ENCODE measurements around the gene ARPC5. TPM values are rescaled to one million over a fixed set of nuclear protein-coding genes. Genes with fewer than 3 reads are reported as not detected.
"Not testable (repeated sequence)": the region's sequence is repeated elsewhere in the genome, so short reads cannot be mapped to it uniquely, and the experiment has no call there.

The ARPC5 gene
- total and polyA plus RNA-seq, 2 donors (not counting 1 experiment from before 2014, with no cell fraction given): 28.3 to 103 TPM

GRCh38 chr1:183685112-183685713 lies 49.6 kb upstream of the ARPC5 start:
- no peak overlapping the region for H2AFZ ChIP-seq (ENCODE audit: insufficient read depth, low read depth, low read length, poor library complexity, severe bottlenecking)
- ChIA-PET POLR2A (no interaction called here), CTCF (interaction anchor here (0.7 to 4.4 kb wide), 20 partner anchors 9 to 792 kb away, joined by 3 to 105 read pairs (median 6); partner anchors contain the start of gene APOBEC4)
- no peak overlapping the region for H3K4me3 ChIP-seq (ENCODE audit: control extremely low read depth in 1 of 5, extremely low read depth in 1 of 5, insufficient read depth in 1 of 5, low read depth in 2 of 5, low read length in 4 of 5)
- no peak overlapping the region for H3K27ac ChIP-seq (ENCODE audit: low read length in 2 of 2)
- no peaks in the 10 kb centered on the region for H3K4me1 ChIP-seq (ENCODE audit: control insufficient read depth in 2 of 2, insufficient read depth in 2 of 2, low read length in 2 of 2)
- Mint-ChIP-seq H3K4me3 (no peak overlapping the region), H3K4me1 (no peaks in the 10 kb centered on the region), H3K9me3 (ENCODE audit: insufficient read depth) (no peaks in the 10 kb centered on the region), H3K27ac (no peak overlapping the region), H3K27me3 (peaks cover 15% of the 10 kb centered on the region)
- intact Hi-C loops (cut with micrococcal nuclease): loop anchor here (1.0 to 10.0 kb wide), 3 partner anchors 30 to 723 kb away; no protein-coding TSS in a partner anchor
- WGBS (ENCODE audit: insufficient coverage): no CpG with 5 or more reads among the region's 3 CpGs
- no peaks in the 10 kb centered on the region for H3K9me3 ChIP-seq (ENCODE audit: control extremely low read depth in 1 of 3, control insufficient read depth in 2 of 3, insufficient read depth in 1 of 3, low read length in 2 of 3)
- no peaks in the 10 kb centered on the region for H3K36me3 ChIP-seq (replicated peaks in 1 of 2; ENCODE audit: control extremely low read depth in 1 of 2, control insufficient read depth in 1 of 2, extremely low read depth in 1 of 2, insufficient read depth in 2 of 2, low read length in 1 of 2)
- ATAC-seq (ENCODE audit: low read depth) (peak; percentile 36), DNase-seq (peak; percentile 62)
- H3K79me2 ChIP-seq (ENCODE audit: control insufficient read depth, insufficient read depth, low read length): no peaks in the 10 kb centered on the region
- no peaks in the 10 kb centered on the region for H4K20me1 ChIP-seq (ENCODE audit: control insufficient read depth, insufficient read depth, low read length, poor library complexity, severe bottlenecking)
- TF ChIP-seq CTCF (IDR thresholded peaks at IDR 0.05): peak; percentile 92
- no peak for TF ChIP-seq EZH2 (IDR thresholded peaks at IDR 0.05; ENCODE audit: borderline replicate concordance, insufficient read depth, low read depth, low read length, poor library complexity, severe bottlenecking)
- H3K27me3 ChIP-seq (replicated peaks in 1 of 4; ENCODE audit: control extremely low read depth in 1 of 4, control insufficient read depth in 3 of 4, insufficient read depth in 4 of 4, low read length in 3 of 4): no peaks in the 10 kb centered on the region
- no peak overlapping the region for H3K9ac ChIP-seq (ENCODE audit: low read length)
- H3K4me2 ChIP-seq (replicated peaks; ENCODE audit: low read depth, low read length, poor library complexity, severe bottlenecking): no peak overlapping the region

GRCh38 chr1:183679363-183679762 lies 43.8 kb upstream of the ARPC5 start:
- no CpG with 5 or more reads among the region's 4 CpGs for WGBS (ENCODE audit: insufficient coverage)
- POLR2A ChIA-PET: not testable (repeated sequence)

More at GRCh38 chr1:183679363-183679762, 43.8 kb upstream of the ARPC5 start:
- H3K4me3 ChIP-seq (ENCODE audit: control extremely low read depth in 1 of 5, extremely low read depth in 1 of 5, insufficient read depth in 1 of 5, low read depth in 2 of 5, low read length in 4 of 5); H3K27ac ChIP-seq (ENCODE audit: low read length in 2 of 2); H3K4me1 Mint-ChIP-seq; intact Hi-C loops (cut with micrococcal nuclease); H3K27ac Mint-ChIP-seq; H3K9ac ChIP-seq (ENCODE audit: low read length); H3K27me3 ChIP-seq (replicated peaks in 1 of 4; ENCODE audit: control extremely low read depth in 1 of 4, control insufficient read depth in 3 of 4, insufficient read depth in 4 of 4, low read length in 3 of 4); H3K79me2 ChIP-seq (ENCODE audit: control insufficient read depth, insufficient read depth, low read length); H3K9me3 ChIP-seq (ENCODE audit: control extremely low read depth in 1 of 3, control insufficient read depth in 2 of 3, insufficient read depth in 1 of 3, low read length in 2 of 3); ATAC-seq (ENCODE audit: low read depth); H3K36me3 ChIP-seq (replicated peaks in 1 of 2; ENCODE audit: control extremely low read depth in 1 of 2, control insufficient read depth in 1 of 2, extremely low read depth in 1 of 2, insufficient read depth in 2 of 2, low read length in 1 of 2); DNase-seq; H3K4me3 Mint-ChIP-seq; H3K4me1 ChIP-seq (ENCODE audit: control insufficient read depth in 2 of 2, insufficient read depth in 2 of 2, low read length in 2 of 2); CTCF ChIA-PET; H3K9me3 Mint-ChIP-seq (ENCODE audit: insufficient read depth); H3K4me2 ChIP-seq (replicated peaks; ENCODE audit: low read depth, low read length, poor library complexity, severe bottlenecking); H4K20me1 ChIP-seq (ENCODE audit: control insufficient read depth, insufficient read depth, low read length, poor library complexity, severe bottlenecking); H2AFZ ChIP-seq (ENCODE audit: insufficient read depth, low read depth, low read length, poor library complexity, severe bottlenecking): not testable (repeated sequence)
- peaks cover 28% of the 10 kb centered on the region for H3K27me3 Mint-ChIP-seq
